ENCODE results near the gene ZDHHC14. TPM values are rescaled to one million over a fixed set of nuclear protein-coding genes. Genes with fewer than 3 reads are reported as not detected.
"Not testable (repeated sequence)": the region's sequence is repeated elsewhere in the genome, so short reads cannot be mapped to it uniquely, and the experiment has no call there.

Gene ZDHHC14
- total and polyA plus RNA-seq, 4 donors, result 4.3 to 18.3 (median 8.9) TPM

- DNase-seq (no peak), ATAC-seq (ENCODE audit: insufficient read depth, low FRiP score) (no peak)
- no peak overlapping the region for H3K4me3 ChIP-seq
- peaks cover 0 to 14% (median 0%) of the 10 kb centered on the region in 4 donors for H3K36me3 ChIP-seq (ENCODE audit: control insufficient read depth in 4 of 4, insufficient read depth in 4 of 4, low read length in 4 of 4)
- H3K9ac ChIP-seq (ENCODE audit: insufficient read depth in 1 of 2, low read length in 2 of 2), result no peak overlapping the region
- 82 to 87% methylated on average over 14 of the region's 14 CpGs for WGBS, 2 donors
- peaks cover 0 to 6% (median 0%) of the 10 kb centered on the region in 5 donors for H3K4me1 ChIP-seq (ENCODE audit: control insufficient read depth in 5 of 5, insufficient read depth in 5 of 5, low read length in 5 of 5)
- peaks cover 0 to 8% (median 2%) of the 10 kb centered on the region in 4 donors for H3K9me3 ChIP-seq (ENCODE audit: control insufficient read depth in 4 of 4, insufficient read depth in 3 of 4, low read length in 3 of 4)
- TF ChIP-seq CTCF (IDR thresholded peaks at IDR 0.05; ENCODE audit: control extremely low read depth, extremely low read depth), result no peak
- H3K27ac ChIP-seq (ENCODE audit: low read depth in 1 of 2, low read length in 1 of 2), result no peak overlapping the region
- H3K27me3 ChIP-seq (ENCODE audit: control insufficient read depth in 3 of 3, insufficient read depth in 3 of 3, low read length in 2 of 3), result no peaks in the 10 kb centered on the region
These were observed 12.1 kb downstream of the ZDHHC14 start for GRCh38 chr6:157392927-157393668.

GRCh38 chr6:157393669-157394327, 12.8 kb downstream of the ZDHHC14 start:
- H3K27ac ChIP-seq (ENCODE audit: low read depth in 1 of 2, low read length in 1 of 2), result no peak overlapping the region
- H3K9me3 ChIP-seq (ENCODE audit: control insufficient read depth in 4 of 4, insufficient read depth in 3 of 4, low read length in 3 of 4), result peaks cover 0 to 8% (median 2%) of the 10 kb centered on the region in 4 donors
- WGBS, 2 donors, result 41 to 64% methylated on average over 6 of the region's 6 CpGs
- H3K36me3 ChIP-seq (ENCODE audit: control insufficient read depth in 4 of 4, insufficient read depth in 4 of 4, low read length in 4 of 4), result peaks cover 0 to 12% (median 0%) of the 10 kb centered on the region in 4 donors
- DNase-seq, result no peak
- H3K4me3 ChIP-seq, result no peak overlapping the region
- ATAC-seq (ENCODE audit: insufficient read depth, low FRiP score), result no peak
- H3K4me1 ChIP-seq (ENCODE audit: control insufficient read depth in 5 of 5, insufficient read depth in 5 of 5, low read length in 5 of 5), result peaks cover 0 to 7% (median 0%) of the 10 kb centered on the region in 5 donors
- TF ChIP-seq CTCF (IDR thresholded peaks at IDR 0.05; ENCODE audit: control extremely low read depth, extremely low read depth), result no peak
- no peaks in the 10 kb centered on the region for H3K27me3 ChIP-seq (ENCODE audit: control insufficient read depth in 3 of 3, insufficient read depth in 3 of 3, low read length in 2 of 3)
- no peak overlapping the region for H3K9ac ChIP-seq (ENCODE audit: insufficient read depth in 1 of 2, low read length in 2 of 2)

- H3K9ac ChIP-seq (ENCODE audit: insufficient read depth in 1 of 2, low read length in 2 of 2); H3K27me3 ChIP-seq (ENCODE audit: control insufficient read depth in 3 of 3, insufficient read depth in 3 of 3, low read length in 2 of 3); H3K9me3 ChIP-seq (ENCODE audit: control insufficient read depth in 4 of 4, insufficient read depth in 3 of 4, low read length in 3 of 4); H3K27ac ChIP-seq (ENCODE audit: low read depth in 1 of 2, low read length in 1 of 2); H3K4me1 ChIP-seq (ENCODE audit: control insufficient read depth in 5 of 5, insufficient read depth in 5 of 5, low read length in 5 of 5); DNase-seq; ATAC-seq (ENCODE audit: insufficient read depth, low FRiP score); H3K4me3 ChIP-seq; H3K36me3 ChIP-seq (ENCODE audit: control insufficient read depth in 4 of 4, insufficient read depth in 4 of 4, low read length in 4 of 4): not testable (repeated sequence)
- 96 to 99% methylated on average over 11 of the region's 11 CpGs for WGBS, 2 donors
These were observed 14.2 kb downstream of the ZDHHC14 start for GRCh38 chr6:157395199-157395598.

- no peak for ATAC-seq (ENCODE audit: insufficient read depth, low FRiP score)
- no peak for TF ChIP-seq CTCF (IDR thresholded peaks at IDR 0.05; ENCODE audit: control extremely low read depth, extremely low read depth)
- Histone ChIP-seq H3K36me3 (ENCODE audit: control insufficient read depth in 4 of 4, insufficient read depth in 4 of 4, low read length in 4 of 4) (peaks cover 0 to 8% (median 2%) of the 10 kb centered on the region in 4 donors), H3K4me3 (no peak overlapping the region), H3K27ac (ENCODE audit: low read depth in 1 of 2, low read length in 1 of 2) (no peak overlapping the region), H3K9me3 (ENCODE audit: control insufficient read depth in 4 of 4, insufficient read depth in 3 of 4, low read length in 3 of 4) (peaks cover 0 to 3% (median 1%) of the 10 kb centered on the region in 4 donors), H3K4me1 (ENCODE audit: control insufficient read depth in 5 of 5, insufficient read depth in 5 of 5, low read length in 5 of 5) (peaks cover 0 to 7% (median 0%) of the 10 kb centered on the region in 5 donors), H3K27me3 (ENCODE audit: control insufficient read depth in 3 of 3, insufficient read depth in 3 of 3, low read length in 2 of 3) (no peaks in the 10 kb centered on the region), H3K9ac (ENCODE audit: insufficient read depth in 1 of 2, low read length in 2 of 2) (no peak overlapping the region)
- WGBS, 2 donors, result 87 to 98% methylated on average over 3 of the region's 3 CpGs
- no peak for DNase-seq
These were observed 15.0 kb downstream of the ZDHHC14 start for GRCh38 chr6:157396026-157396425.

Measured in lung (tissue), 12 donors.